Activated CD4-positive, CD25-positive, alpha-beta regulatory T cell treated with anti-CD3 and anti-CD28 coated beads, Interleukin-2, amount 50 U/mL, for 16 hours (primary cell): Measurements from ENCODE around the gene OR8B2.
"Not testable (repeated sequence)": the region's sequence is repeated elsewhere in the genome, so short reads cannot be mapped to it uniquely, and the experiment has no call there.

Source experiments
- DNase-seq: peaks from one replicate; pipeline ENCODE4 v3.0.0-alpha.2; 2020; ENCODE audit warnings: low read depth, low spot score

The OR8B2 gene, protein sequence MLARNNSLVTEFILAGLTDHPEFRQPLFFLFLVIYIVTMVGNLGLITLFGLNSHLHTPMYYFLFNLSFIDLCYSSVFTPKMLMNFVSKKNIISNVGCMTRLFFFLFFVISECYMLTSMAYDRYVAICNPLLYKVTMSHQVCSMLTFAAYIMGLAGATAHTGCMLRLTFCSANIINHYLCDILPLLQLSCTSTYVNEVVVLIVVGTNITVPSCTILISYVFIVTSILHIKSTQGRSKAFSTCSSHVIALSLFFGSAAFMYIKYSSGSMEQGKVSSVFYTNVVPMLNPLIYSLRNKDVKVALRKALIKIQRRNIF

DNA sequence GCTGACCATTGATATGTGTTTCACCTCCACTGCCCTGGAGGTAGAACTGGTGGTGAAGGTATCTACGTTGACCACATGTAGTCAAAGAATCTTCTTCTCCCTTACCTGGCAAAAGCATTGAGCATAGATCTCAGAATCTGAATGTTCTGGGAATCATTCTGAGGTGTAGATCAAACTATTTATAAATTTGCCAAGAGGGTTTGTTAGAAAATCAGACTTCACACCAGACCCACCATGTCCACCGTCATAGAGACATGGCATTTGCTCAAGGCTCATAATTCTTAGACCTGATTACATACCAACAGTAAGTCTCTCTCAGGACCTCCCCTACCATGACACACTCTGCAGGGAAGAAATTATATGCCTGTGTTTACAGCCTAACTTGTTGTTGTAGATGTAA is at the start of gene OR8B2:
TSS of gene OR8B2 (minus strand) at position 101 of the 400 bp plus-strand sequence. CDS start 1,156 bp downstream, outside the sequence.
- DNase-seq: no peak

DNA sequence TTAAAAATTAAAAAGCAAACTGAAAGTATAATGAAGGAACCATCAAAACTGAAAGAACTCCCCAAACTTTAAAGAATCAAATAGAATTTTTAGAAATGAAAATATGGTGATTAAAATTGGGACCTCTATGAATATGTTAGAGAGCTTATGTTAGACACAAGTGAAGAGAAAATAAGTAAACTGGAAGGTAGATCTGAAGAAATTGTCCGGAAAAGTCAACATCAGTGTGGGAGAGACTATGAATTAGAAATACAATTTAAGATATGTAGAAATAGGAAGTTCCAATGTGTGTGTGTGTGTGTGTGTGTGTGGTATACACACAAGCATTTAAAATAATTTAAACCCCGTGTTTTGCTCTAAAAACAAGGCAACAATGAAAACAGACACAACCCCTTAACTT is 45.3 kb upstream of the OR8B2 start:
- no peak for DNase-seq

GRCh38 chr11:124424384-124424921 is 40.2 kb upstream of the OR8B2 start, which contains the start of gene OR8B4:
TSS of gene OR8B4 (minus strand) at chr11:124424871. CDS start at chr11:124424871, 0 bp downstream.
- no peak for DNase-seq

- DNase-seq: no peak
Observed at GRCh38 chr11:124421043-124421442, 36.7 kb upstream of the OR8B2 start.

GRCh38 chr11:124415356-124415923 is 31.1 kb upstream of the OR8B2 start:
- DNase-seq: no peak

GRCh38 chr11:124409906-124410305 is 25.6 kb upstream of the OR8B2 start:
- DNase-seq: no peak

- no peak for DNase-seq
Observed at GRCh38 chr11:124405581-124405980, 21.3 kb upstream of the OR8B2 start.

- not testable (repeated sequence) for DNase-seq
Observed at GRCh38 chr11:124403186-124403585, 18.9 kb upstream of the OR8B2 start.

DNA sequence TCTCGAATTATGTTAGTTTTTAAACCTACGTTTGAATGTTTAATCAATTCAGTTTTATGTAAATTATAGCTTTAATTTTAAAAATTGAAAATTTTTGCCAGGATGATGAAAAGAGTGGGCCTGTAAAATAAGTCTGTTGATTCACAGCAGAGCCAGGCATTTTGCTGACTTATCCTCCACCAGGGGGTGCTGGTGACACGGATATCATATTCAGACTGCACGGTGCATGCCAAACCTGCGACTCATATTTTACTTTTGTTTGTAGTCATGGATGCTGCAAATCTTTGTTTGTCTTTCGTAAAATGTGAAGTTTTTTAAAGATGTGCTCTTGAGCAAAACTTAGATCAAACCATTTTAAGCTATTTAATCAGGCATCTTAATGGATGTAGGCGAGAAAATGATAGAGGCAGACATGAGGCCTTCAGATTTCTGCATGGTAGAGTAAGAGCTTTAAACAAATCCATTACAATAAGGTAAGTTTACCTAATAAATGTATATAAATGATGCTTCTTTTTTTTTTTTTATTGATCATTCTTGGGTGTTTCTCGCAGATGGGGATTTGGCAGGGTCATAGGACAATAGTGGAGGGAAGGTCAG is 18.1 kb upstream of the OR8B2 start:
- DNase-seq: peak; percentile 1

DNA sequence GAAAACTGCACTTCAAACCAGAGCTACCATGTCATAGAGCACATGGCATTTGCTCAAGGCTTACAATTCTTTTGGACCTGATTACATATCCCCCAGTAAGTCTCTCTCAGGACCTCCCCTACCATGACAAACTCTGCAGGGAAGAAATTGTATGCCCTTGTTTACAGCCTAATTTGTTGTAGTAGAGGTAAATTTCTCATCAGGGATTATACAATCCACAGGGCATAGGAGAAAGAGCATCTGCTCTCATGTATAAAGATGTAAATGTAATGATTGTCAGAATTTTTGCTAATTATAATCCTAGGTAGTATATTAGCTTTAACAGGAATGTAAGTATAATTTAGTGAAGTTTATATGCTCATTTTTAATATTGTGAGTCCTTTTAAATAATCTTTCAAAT is 14.6 kb upstream of the OR8B2 start, which contains the start of gene OR8B3:
TSS of gene OR8B3 (minus strand) at position 101 of the 400 bp plus-strand sequence. CDS start 1,673 bp downstream, outside the sequence.
- DNase-seq: no peak

DNA sequence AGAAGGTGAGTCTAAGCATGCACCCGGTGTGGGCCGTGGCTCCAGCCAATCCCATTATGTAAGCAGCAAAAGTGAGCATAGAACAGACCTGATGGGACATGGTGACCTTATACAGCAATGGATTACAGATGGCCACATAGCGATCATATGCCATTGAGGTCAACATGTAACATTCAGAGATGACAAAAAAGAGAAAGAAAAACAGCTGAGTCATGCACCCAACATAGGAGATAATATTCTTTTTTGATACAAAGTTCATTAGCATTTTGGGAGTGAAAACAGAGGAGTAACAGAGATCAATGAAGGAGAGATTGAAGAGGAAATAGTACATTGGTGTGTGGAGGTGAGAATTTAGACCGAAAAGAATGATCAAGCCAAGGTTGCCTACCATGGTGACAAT is 12.5 kb upstream of the OR8B2 start:
- not testable (repeated sequence) for DNase-seq

DNA sequence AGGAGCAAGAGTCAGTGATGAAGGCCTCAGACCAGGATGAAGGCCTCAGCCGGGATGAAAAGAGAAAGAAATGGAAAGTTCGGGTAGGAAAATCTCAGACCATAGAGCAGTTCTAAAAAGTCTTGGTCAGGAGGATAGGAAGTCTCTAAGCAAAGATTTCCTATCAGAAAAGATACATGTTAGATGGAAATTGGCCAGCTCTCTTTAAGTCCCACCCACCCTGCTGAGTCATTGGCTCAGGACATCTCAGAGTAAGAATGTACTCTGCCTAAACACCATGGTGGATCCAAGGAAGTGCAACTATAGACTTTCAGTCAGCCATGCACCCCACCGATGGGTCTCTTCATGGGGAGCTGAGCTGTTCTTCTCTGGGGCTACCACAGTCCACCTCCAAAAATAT is 10.1 kb upstream of the OR8B2 start:
- no peak for DNase-seq

DNA sequence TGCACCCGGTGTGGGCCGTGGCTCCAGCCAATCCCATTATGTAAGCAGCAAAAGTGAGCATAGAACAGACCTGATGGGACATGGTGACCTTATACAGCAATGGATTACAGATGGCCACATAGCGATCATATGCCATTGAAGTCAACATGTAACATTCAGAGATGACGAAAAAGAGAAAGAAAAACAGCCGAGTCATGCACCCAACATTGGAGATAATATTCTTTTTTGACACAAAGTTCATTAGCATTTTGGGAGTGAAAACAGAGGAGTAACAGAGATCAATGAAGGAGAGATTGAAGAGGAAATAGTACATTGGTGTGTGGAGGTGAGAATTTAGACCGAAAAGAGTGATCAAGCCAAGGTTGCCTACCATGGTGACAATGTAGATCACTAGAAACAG is 1.4 kb downstream of the OR8B2 start:
- not testable (repeated sequence) for DNase-seq

DNA sequence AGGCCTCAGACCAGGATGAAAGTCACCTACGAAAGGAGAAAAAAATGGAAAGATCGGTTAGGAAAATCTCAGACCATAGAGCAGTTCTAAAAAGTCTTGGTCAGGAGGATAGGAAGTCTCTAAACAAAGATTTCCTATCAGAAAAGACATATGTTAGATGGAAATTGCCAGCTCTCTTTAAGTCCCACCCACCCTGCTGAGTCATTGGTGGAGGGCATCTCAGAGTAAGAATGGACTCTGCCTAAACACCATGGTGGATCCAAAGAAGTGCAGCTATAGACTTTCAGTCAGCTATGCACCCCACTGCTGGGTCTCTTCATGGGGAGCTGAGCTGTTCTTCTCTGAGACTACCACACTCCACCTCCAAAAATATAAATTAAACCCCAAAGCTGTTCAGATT is 3.7 kb downstream of the OR8B2 start:
- DNase-seq: no peak

DNA sequence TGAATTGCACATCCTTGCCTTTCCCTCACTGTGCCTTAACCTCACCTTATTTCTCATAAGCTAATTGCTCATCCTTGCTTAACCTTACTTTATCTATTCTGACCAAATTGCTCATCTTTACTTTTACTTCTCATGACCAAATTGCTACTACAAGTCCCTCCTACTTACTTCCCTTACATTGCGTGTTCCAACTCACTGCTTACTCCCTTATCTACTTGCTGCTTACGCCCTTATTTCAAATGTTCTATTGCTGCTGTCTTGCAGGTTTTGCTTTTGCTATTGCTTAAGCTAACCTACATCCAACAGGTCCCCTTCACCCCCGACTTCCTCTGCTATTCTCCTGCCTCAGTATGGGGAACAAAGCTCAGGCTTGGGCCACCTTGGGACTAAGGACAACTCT is 8.0 kb downstream of the OR8B2 start:
- DNase-seq: no peak

DNA sequence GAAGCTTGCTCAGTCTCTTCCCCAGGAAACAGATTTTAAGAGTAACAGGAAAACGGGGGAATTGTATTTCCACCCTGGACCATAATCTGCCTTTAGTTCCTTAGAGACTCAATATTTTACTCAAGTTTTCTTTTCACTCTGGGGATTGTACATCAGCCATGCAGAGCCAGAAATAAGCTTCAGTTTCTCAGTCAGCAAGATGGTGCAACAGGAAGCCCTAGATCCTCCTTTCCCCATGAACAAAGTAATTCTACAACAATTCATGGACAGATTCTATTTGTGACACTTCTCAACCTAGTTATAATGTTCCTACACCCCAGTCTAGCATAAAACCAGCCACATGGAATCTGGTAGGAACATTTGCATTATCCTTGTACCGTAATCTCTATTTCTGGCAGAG is 24.7 kb downstream of the OR8B2 start:
- DNase-seq: no peak

DNA sequence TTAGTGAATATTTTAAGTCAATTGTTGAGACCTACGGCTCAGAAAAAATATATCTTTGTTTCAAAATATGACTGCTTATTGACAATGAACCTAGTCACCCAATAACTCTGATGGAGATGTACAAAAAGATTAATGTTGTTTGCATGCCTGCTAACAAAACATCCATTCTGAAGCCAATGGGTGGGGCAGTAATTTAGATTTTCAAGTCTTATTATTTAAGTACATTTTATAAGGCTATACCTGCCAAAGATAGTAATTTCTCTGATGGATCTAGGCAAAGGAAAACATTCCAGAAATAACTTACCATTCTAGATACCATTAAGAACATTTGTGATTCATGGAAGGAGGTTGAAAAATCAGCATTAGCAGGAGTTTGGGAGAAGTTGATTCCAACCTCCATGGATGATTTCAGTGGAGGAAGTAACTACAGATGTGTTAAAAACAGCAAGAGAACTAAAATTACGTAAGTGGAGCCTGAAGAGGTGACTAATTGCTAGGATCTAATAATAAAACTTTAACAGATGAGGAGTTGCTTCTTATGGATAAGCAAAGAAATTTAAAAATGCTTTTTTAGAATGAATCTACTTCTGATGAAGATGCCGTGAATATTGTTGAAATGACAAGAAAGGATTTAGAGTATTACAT is 37.9 kb downstream of the OR8B2 start:
- DNase-seq: no peak

DNA sequence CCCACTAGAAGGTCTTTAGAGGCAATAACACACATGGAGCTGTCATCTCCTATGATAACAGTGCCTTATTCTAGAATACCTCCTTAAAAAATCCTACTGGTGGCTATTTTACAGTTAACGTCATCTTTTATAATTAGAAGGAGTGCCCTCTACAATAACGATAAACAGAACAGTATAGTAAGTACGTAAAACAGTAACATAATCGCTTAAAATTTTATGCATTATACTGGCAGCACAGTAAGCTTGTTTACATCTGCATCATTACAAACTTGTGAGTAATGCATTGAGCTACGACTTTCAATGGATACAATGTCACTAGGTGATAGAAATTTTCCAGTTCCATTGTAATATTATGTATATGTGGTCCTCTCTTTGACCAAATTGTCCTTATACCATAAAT is 40.0 kb downstream of the OR8B2 start:
- DNase-seq: no peak

DNA sequence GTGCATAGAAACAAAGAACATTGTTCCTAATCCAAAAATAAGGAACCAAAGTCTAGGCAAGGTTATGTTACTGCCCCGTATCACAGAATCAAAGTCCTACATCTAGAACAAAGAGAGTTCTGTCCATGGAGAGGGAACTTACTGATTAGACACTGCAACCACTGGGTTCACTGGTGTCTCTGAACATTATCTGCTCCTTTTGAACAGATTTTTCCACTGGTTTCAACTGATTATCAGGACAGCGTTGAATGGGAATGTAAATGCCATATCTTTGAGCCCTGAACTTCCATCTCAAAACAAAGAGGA is 44.2 kb downstream of the OR8B2 start:
- DNase-seq: no peak

DNA sequence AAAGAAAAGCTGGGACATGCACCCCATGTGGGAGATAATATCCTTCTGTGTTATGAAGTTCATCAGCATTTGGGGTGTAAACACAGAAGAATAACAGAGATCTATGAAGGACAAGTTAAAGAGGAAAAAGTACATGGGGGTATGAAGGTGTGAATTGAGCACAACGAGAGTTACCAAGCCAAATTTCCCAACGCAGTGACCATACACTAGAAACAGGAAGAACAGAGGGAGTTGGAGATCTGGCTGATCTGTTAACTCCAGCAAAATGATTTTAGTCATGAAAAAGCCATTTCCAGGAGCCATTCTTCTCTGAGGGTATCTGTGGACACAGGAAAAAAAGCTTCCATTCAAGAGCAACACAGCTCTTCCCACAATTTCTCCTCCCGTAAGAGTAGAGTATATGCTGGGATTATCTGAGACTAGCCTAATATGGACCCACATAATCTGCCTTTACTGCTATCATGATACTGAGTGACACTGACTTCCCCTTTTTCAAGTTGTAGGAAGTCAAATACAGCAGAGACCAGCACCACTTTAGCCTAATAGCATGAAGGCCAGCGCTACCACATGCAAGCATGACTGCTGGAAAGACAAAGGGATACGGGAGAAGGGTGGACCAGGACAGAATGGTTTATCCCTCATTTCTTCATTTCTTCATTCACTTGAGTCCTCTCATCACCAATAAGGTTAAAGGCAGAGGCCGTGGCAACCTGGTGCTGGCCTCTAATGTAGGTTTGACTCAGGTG is 44.7 kb downstream of the OR8B2 start:
- no peak for DNase-seq
